IMR-90 (cell line): Measurements from ENCODE around the gene EIF3M. TPM values are rescaled to one million over a fixed set of nuclear protein-coding genes. Genes with fewer than 3 reads are reported as not detected.

Source experiments
- ATAC-seq: fragments of 200-7000 bp; cut with Tn5 transposase; 2 replicates; pipeline ENCODE4 v1.9.1; 2020; ENCODE audit warnings: low read depth, mild to moderate bottlenecking, moderate library complexity
- BruUV-seq: library from RNA; stranded (reverse); fragments of 400-500 nt; replicated peaks from 2 replicates; lab custom pipeline; 2021; lab: Mats Ljungman, UMichigan
- CTCF ChIA-PET: fragments of 300-600 bp; formaldehyde crosslinking; extraction: SDS; loops from one replicate; lab custom pipeline; 2021; ENCODE audit warnings: antibody characterized with exemption; lab: Yijun Ruan, JAX
- POLR2A ChIA-PET: fragments of 300-600 bp; sonication (Branson Sonifier 250); formaldehyde crosslinking; loops from one replicate; lab custom pipeline; 2022; ENCODE audit warnings: antibody characterized with exemption; ENCODE audit not compliant: unreplicated experiment; lab: Charles Lee
- DNase-seq: peaks from one replicate; pipeline ENCODE4 v3.0.0; 2013
- H2AFZ ChIP-seq: replicated peaks from 2 replicates; pipeline ENCODE3; 2013; ENCODE audit warnings: low read length, mild to moderate bottlenecking; ENCODE audit not compliant: poor library complexity
- H2AK5ac ChIP-seq: 2 replicates; pipeline ENCODE4 v1.6.1; 2013; ENCODE audit warnings: low read depth, low read length, inconsistent platforms
- H2AK9ac ChIP-seq: replicated peaks from 2 replicates; pipeline ENCODE3; 2013; ENCODE audit warnings: mild to moderate bottlenecking, low read depth, low read length, moderate library complexity; ENCODE audit not compliant: poor library complexity
- H2BK120ac ChIP-seq: 2 replicates; pipeline ENCODE4 v1.6.1; 2013; ENCODE audit warnings: low read depth, low read length, inconsistent platforms
- H2BK15ac ChIP-seq: 3 replicates; pipeline ENCODE4 v1.6.1; 2013; ENCODE audit warnings: low read depth, low read length, inconsistent platforms
- H2BK20ac ChIP-seq: 2 replicates; pipeline ENCODE4 v1.6.1; 2013; ENCODE audit warnings: low read depth, mild to moderate bottlenecking, inconsistent platforms, low read length, moderate library complexity
- H2BK5ac ChIP-seq: 2 replicates; pipeline ENCODE4 v1.6.1; 2013; ENCODE audit warnings: mild to moderate bottlenecking, low read depth, low read length, inconsistent platforms; ENCODE audit not compliant: poor library complexity, severe bottlenecking
- H3K14ac ChIP-seq: replicated peaks from 2 replicates; pipeline ENCODE4 v1.6.1; 2013; ENCODE audit warnings: low read depth, low read length, inconsistent platforms
- H3K18ac ChIP-seq: 2 replicates; pipeline ENCODE4 v1.6.1; 2013; ENCODE audit warnings: low read depth, low read length, control low read depth
- H3K23ac ChIP-seq: 2 replicates; pipeline ENCODE4 v1.6.1; 2013; ENCODE audit warnings: low read depth, low read length, inconsistent platforms
- H3K27ac ChIP-seq: 2 replicates; pipeline ENCODE4 v1.5.1; 2013; ENCODE audit warnings: mild to moderate bottlenecking, control low read depth, low read length; ENCODE audit not compliant: insufficient read depth
- H3K27me3 ChIP-seq: 2 replicates; pipeline ENCODE4 v1.6.1; 2013; ENCODE audit warnings: low read length; ENCODE audit not compliant: control insufficient read depth, insufficient read depth
- H3K36me3 ChIP-seq: 2 replicates; pipeline ENCODE4 v1.6.1; 2013; ENCODE audit warnings: low read length, mixed read lengths; ENCODE audit not compliant: control insufficient read depth, insufficient read depth
- H3K4ac ChIP-seq: 2 replicates; pipeline ENCODE4 v1.6.1; 2013; ENCODE audit warnings: low read depth, low read length, inconsistent platforms
- H3K4me1 ChIP-seq: 2 replicates; pipeline ENCODE4 v1.6.1; 2013; ENCODE audit warnings: low read length, mixed read lengths; ENCODE audit not compliant: control insufficient read depth, insufficient read depth
- H3K4me2 ChIP-seq: 2 replicates; pipeline ENCODE4 v1.6.1; 2013; ENCODE audit warnings: low read depth, mild to moderate bottlenecking, control low read depth, low read length, moderate library complexity
- H3K4me3 ChIP-seq: 2 replicates; pipeline ENCODE4 v1.5.1; 2013; ENCODE audit warnings: low read depth, mild to moderate bottlenecking, control low read depth, low read length, moderate library complexity; ENCODE audit not compliant: insufficient read depth
- H3K56ac ChIP-seq: 2 replicates; pipeline ENCODE4 v1.6.1; 2013; ENCODE audit warnings: low read length, inconsistent platforms; ENCODE audit not compliant: insufficient read depth; ENCODE audit errors: extremely low read depth
- H3K79me1 ChIP-seq, 2 experiments: 2 replicates each; pipeline ENCODE4 v1.6.1; 2013; ENCODE audit warnings: low read length in 2 of 2, inconsistent platforms in 1 of 2, low read depth in 1 of 2
- H3K9ac ChIP-seq: 2 replicates; pipeline ENCODE4 v1.6.1; 2013; ENCODE audit warnings: low read depth, low read length, control low read depth
- H3K9me1 ChIP-seq: 2 replicates; pipeline ENCODE4 v1.6.1; 2013; ENCODE audit warnings: low read length, inconsistent platforms; ENCODE audit not compliant: insufficient read depth
- H3K9me3 ChIP-seq: 2 replicates; pipeline ENCODE4 v1.6.1; 2013; ENCODE audit warnings: low read length; ENCODE audit not compliant: control insufficient read depth, insufficient read depth
- H4K20me1 ChIP-seq: 2 replicates; pipeline ENCODE4 v1.6.1; 2013; ENCODE audit warnings: low read length, inconsistent platforms; ENCODE audit not compliant: insufficient read depth
- H4K5ac ChIP-seq: 2 replicates; pipeline ENCODE4 v1.6.1; 2013; ENCODE audit warnings: mild to moderate bottlenecking, low read depth, low read length, control low read depth
- H4K8ac ChIP-seq, 2 experiments: 2 replicates each; pipeline ENCODE4 v1.6.1; 2013; ENCODE audit warnings: low read depth in 2 of 2, low read length in 2 of 2, control low read depth in 1 of 2, inconsistent platforms in 1 of 2
- H4K91ac ChIP-seq: 2 replicates; pipeline ENCODE4 v1.6.1; 2013; ENCODE audit warnings: low read depth, low read length, inconsistent platforms; ENCODE audit not compliant: insufficient read depth
- CEBPB ChIP-seq: IDR thresholded peaks from 2 replicates; pipeline ENCODE4 v1.6.1; 2012; ENCODE audit warnings: low read depth, low read length, improper control_type of control experiment
- CHD1 ChIP-seq: IDR thresholded peaks from 2 replicates; pipeline ENCODE4 v1.6.1; 2012; ENCODE audit warnings: low read depth, low read length, improper control_type of control experiment
- FOS ChIP-seq: fragments of 150-350 bp; IDR thresholded peaks from 2 replicates; pipeline ENCODE4 v1.6.1; 2016; ENCODE audit warnings: low read depth, low read length
- MAFK ChIP-seq: IDR thresholded peaks from 2 replicates; pipeline ENCODE4 v1.6.1; 2012; ENCODE audit warnings: low read depth, low read length, improper control_type of control experiment
- MAZ ChIP-seq: IDR thresholded peaks from 2 replicates; pipeline ENCODE4 v1.6.1; 2012; ENCODE audit warnings: low read depth, mild to moderate bottlenecking, low read length, improper control_type of control experiment, moderate library complexity, borderline replicate concordance
- MXI1 ChIP-seq: IDR thresholded peaks from 2 replicates; pipeline ENCODE4 v1.6.1; 2012; ENCODE audit warnings: low read depth, mild to moderate bottlenecking, low read length, moderate library complexity, borderline replicate concordance
- POLR2A ChIP-seq: IDR thresholded peaks from 2 replicates; pipeline ENCODE4 v1.6.1; 2012; ENCODE audit warnings: mild to moderate bottlenecking, low read depth, low read length
- RFX5 ChIP-seq: IDR thresholded peaks from 2 replicates; pipeline ENCODE4 v1.8.0; 2012; ENCODE audit warnings: low read depth, mild to moderate bottlenecking, low read length, moderate library complexity
- SMC3 ChIP-seq: fragments of 150-350 bp; IDR thresholded peaks from 2 replicates; pipeline ENCODE4 v1.6.1; 2016; ENCODE audit warnings: low read depth, mild to moderate bottlenecking, antibody characterized with exemption, low read length, moderate library complexity
- WGBS, 2 experiments: methylation state at CpG; one replicate each; pipeline versions ENCODE4 v1.1.5 to v1.1.7; 2013; ENCODE audit warnings: missing lambda C conversion rate in 2 of 2; ENCODE audit not compliant: insufficient read length in 1 of 2; ENCODE audit errors: extremely low coverage in 2 of 2; 5-methylcytosine and 5-hydroxymethylcytosine counted together
- dilution Hi-C: fragments of 300-500 bp; cut with HindIII; formaldehyde crosslinking; loops from one replicate; pipeline ENCODE4 v1.14.3; 2018; ENCODE audit warnings: low sequenced_read_pairs; ENCODE audit not compliant: unreplicated experiment
- in situ Hi-C: fragments of 300-500 bp; cut with MboI; formaldehyde crosslinking; loops from 3 replicates; pipeline ENCODE4 v1.14.3; 2019; ENCODE audit warnings: low sequenced_read_pairs, inconsistent platforms, mixed read lengths
- intact Hi-C: fragments of 100-400 bp; cut with micrococcal nuclease; formaldehyde crosslinking; loops from 2 replicates; pipeline ENCODE4 v1.10.0; 2022
- polyA plus RNA-seq, 3 experiments: library from polyadenylated mRNA; depleted of rRNA; stranded (reverse); fragments of >200 nt; gene quantifications; 2 replicates each; pipeline ENCODE4 v1.2.3, GENCODE V29; 2012; ENCODE audit warnings: low replicate concordance in 1 of 3
- total RNA-seq: library from RNA; depleted of rRNA; stranded (reverse); fragments of >200 nt; gene quantifications from 2 replicates; pipeline ENCODE4 v1.2.3, GENCODE V29; 2012
- TF ChIP-seq, protein P1 (sequence below): conservative IDR thresholded peaks from 2 replicates; pipeline ENCODE4 v1.5.1; 2012; ENCODE audit warnings: mild to moderate bottlenecking, low read depth, low read length, improper control_type of control experiment
- TF ChIP-seq, protein P2 (sequence below): fragments of 150-350 bp; IDR thresholded peaks from 2 replicates; pipeline ENCODE4 v1.6.1; 2017; ENCODE audit warnings: mild to moderate bottlenecking, antibody characterized with exemption, low read length, low read depth

The EIF3M gene
- total and polyA plus RNA-seq, 2 of the 4 experiments (the other 2 are of a cell fraction), result 376 to 466 TPM

DNA sequence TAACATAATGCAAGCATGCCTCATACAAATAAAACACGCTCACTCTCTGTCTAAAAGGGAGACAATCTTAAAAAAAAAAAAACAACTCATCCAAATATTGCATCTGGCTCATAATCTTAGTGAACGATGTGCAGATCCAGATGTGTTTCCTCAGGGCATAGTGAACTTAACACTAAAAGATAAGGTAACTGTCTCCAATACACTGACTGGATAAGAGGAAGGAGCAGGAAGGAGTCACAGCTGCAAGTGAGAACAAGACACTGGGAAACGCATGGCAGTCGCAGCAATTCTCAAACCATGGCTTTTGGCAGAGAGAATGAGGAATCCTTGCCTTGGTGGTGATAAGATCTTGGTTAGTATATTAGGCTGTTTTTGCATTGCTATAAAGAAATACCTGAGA is 9.2 kb upstream of the EIF3M start:
- H4K91ac ChIP-seq, result no peak overlapping the region
- H3K27ac ChIP-seq, result no peak overlapping the region
- no peak overlapping the region for H4K8ac ChIP-seq
- H3K27me3 ChIP-seq, result peaks cover 8% of the 10 kb centered on the region
- ATAC-seq, result no peak
- no peak overlapping the region for H3K18ac ChIP-seq
- no peak overlapping the region for H2BK5ac ChIP-seq
- no peak overlapping the region for H2BK20ac ChIP-seq
- no peaks in the 10 kb centered on the region for H3K9me1 ChIP-seq
- no peak overlapping the region for H2BK15ac ChIP-seq
- no peak overlapping the region for H3K4me2 ChIP-seq
- in situ Hi-C loops (no loop called here), dilution Hi-C loops (no loop called here), intact Hi-C loops (no loop called here)
- BruUV-seq, result no TSS peak
- ChIA-PET CTCF (no interaction called here), POLR2A (no interaction called here)
- no peak overlapping the region for H3K56ac ChIP-seq
- no peak overlapping the region for H3K4ac ChIP-seq
- H3K23ac ChIP-seq, result no peak overlapping the region
- TF ChIP-seq FOS (no peak), MAFK (no peak), SMC3 (no peak), CHD1 (no peak), CEBPB (no peak), POLR2A (no peak), MAZ (no peak), MXI1 (no peak), RFX5 (no peak)
- TF ChIP-seq, protein P1, sequence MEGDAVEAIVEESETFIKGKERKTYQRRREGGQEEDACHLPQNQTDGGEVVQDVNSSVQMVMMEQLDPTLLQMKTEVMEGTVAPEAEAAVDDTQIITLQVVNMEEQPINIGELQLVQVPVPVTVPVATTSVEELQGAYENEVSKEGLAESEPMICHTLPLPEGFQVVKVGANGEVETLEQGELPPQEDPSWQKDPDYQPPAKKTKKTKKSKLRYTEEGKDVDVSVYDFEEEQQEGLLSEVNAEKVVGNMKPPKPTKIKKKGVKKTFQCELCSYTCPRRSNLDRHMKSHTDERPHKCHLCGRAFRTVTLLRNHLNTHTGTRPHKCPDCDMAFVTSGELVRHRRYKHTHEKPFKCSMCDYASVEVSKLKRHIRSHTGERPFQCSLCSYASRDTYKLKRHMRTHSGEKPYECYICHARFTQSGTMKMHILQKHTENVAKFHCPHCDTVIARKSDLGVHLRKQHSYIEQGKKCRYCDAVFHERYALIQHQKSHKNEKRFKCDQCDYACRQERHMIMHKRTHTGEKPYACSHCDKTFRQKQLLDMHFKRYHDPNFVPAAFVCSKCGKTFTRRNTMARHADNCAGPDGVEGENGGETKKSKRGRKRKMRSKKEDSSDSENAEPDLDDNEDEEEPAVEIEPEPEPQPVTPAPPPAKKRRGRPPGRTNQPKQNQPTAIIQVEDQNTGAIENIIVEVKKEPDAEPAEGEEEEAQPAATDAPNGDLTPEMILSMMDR, result no peak
- TF ChIP-seq, protein P2, sequence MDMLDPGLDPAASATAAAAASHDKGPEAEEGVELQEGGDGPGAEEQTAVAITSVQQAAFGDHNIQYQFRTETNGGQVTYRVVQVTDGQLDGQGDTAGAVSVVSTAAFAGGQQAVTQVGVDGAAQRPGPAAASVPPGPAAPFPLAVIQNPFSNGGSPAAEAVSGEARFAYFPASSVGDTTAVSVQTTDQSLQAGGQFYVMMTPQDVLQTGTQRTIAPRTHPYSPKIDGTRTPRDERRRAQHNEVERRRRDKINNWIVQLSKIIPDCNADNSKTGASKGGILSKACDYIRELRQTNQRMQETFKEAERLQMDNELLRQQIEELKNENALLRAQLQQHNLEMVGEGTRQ, result no peak
- H2AK5ac ChIP-seq, result no peak overlapping the region
- H3K4me3 ChIP-seq, result no peak overlapping the region
- H2BK120ac ChIP-seq, result no peak overlapping the region
- DNase-seq, result no peak
- no peaks in the 10 kb centered on the region for H3K4me1 ChIP-seq
- no peaks in the 10 kb centered on the region for H3K36me3 ChIP-seq
- WGBS, 2 experiments, result no CpG with 5 or more reads among the region's 4 CpGs
- H3K9me3 ChIP-seq, result no peaks in the 10 kb centered on the region; the same call in 1 of the 2 replicates
- H4K5ac ChIP-seq, result no peak overlapping the region
- no peaks in the 10 kb centered on the region for H3K79me1 ChIP-seq
- no peak overlapping the region for H2AFZ ChIP-seq
- no peak overlapping the region for H3K14ac ChIP-seq
- no peak overlapping the region for H3K9ac ChIP-seq
- no peak overlapping the region for H2AK9ac ChIP-seq
- H4K20me1 ChIP-seq, result no peaks in the 10 kb centered on the region
